Stimulated activated CD8-positive, alpha-beta memory T cell treated with anti-CD3 and anti-CD28 coated beads, Interleukin-12 subunit alpha, Interleukin-12 subunit beta, amount 100 ng/mL, for 4 hours (primary cell): ENCODE results near the gene NLRP2B.
"Not testable (repeated sequence)": the region's sequence is repeated elsewhere in the genome, so short reads cannot be mapped to it uniquely, and the experiment has no call there.

Source experiments
- DNase-seq: peaks from one replicate; pipeline ENCODE4 v3.0.0-alpha.2; 2020; ENCODE audit warnings: low read depth

Gene NLRP2B

DNA sequence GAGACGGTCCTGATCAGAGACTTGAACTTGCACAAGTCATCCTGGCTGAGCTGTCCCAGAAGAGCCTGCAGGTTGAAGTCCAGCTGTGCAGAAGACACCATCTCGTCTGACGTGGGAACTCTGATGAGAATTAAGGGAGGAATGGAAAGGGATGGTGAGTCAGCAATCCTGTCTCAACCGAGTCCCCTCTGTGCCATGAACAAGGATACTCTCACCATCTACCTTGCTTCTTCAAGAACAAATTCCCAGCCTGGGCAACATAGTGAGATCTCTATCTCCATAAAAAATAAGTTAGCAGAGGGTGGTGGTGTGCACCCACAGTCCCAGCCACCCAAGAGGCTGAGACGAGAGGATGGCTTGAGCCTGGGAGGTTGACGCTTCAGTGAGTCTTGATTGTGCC lies at the start of gene NLRP2B:
TSS of gene NLRP2B (minus strand) at position 101 of the 400 bp plus-strand sequence.
- no peak for DNase-seq

DNA sequence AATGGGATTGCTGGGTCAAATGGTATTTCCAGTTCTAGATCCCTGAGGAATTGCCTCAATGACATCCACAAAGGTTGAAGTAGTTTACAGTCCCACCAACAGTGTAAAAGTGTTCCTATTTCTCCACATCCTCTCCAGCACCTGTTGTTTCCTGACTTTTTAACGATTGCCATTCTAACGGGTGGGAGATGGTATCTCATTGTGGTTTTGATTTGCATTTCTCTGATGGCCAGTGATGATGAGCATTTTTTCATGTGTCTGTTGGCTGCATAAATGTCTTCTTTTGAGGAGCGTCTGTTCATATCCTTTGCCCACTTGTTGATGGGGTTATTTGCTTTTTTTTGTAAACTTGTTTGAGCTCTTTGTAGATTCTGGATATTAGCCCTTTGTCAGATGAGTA lies 45.9 kb upstream of the NLRP2B start:
- DNase-seq = not testable (repeated sequence)

DNA sequence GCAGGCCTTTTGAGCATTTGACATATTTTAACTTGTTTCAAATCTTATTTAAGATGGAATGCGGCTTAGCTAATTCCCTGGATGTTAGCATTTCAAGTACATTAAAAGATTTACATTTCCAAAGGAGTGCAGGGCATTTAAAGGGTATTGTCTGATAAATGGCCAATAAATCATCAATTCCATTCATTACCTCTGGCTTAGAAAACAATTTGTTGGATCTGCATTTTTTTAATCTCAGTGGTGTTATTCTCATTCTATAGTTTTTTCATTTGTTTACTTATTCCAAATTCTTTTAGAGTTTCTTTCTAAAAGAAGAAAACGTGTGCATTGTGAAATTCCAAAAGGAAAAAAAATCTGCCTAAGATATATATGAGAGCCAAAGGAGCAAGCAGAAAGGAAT lies 1.3 kb upstream of the NLRP2B start:
- no peak for DNase-seq

DNA sequence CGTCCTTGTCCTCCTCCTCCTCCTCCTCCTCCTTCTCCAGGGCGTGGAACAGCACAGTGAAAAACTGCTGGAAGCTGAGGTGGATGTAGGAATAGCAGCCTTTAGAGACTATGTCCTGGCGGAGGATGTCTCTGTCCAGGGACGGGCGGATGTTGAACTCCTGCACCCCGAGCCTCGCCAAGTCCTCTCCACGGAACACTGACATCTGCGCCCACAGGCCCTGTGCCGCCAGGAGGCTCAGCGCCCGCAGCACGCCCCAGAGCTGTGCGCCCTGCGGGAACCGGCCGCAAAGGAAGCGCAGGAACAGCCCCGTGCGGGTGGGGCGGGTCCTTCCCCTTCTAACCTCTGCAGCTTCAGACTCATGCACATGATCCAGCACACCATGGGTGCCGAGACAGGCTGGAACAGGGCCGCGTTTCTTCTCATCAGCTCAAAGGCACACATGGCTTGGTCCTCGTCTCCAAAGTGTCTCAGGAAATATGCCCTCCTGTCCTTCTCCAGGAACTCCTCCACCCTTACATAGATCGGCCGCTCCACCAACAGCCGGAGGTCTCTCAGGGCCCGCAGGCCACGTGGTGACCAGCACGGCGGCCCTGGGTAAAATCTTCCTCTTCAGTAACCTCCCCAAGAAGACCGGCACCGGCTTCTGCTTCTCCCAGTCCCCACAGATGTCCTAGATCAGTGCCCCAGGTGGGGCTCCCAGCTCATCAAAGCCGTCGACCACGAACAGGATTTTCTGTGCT lies 1.2 kb downstream of the NLRP2B start:
- DNase-seq = no peak

DNA sequence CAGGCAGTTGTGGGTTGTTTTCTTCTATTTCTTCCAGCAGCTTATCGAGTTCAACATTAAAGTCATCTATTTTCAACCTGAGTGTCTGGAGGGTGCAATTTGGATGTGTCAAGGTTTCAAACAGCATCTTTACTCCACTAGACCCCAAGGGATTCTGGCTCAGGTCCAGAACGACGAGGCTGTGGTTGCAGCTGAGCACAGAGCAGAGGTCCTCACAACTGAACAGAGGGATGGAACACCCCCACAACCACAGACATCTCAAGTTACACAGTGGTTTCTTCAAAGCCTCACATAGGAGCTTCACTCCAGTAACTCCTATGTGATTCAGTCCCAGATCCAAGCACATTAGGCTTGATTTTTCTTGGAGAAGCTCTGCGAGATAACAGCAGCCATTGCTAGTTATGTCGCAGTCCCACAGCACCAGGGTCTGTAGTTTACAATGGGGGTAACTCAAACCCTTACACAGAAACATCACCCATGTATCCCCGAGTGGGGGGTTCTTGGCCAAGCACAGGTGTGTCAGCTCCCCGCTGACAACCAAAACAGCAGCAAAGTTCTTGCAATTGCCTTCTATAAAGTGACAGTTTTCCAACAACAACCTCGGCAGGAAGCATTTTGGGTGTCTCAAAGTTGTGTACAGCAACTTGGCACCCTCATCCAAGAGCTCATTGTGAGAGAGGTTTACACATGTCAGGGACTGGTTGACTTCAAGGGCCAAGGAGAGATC lies 2.8 kb downstream of the NLRP2B start:
- no peak for DNase-seq

DNA sequence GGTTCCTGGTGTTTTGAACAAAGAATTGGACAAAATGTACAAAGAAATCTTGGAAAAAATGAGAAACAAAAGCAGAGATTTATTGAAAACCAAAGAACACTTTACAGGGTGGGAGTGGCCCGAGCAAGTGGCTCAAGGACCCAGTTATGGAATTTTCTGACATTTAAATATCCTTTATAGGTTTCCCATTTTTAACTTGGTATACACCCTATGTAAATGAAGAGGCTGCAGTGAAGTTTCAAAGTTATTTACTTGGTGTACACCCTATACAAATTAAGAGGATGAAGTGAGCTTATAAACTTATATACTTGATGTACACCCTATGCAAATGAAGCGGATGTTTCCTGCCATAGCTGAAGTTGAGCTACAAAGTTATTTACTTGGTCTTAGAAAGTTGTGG lies 4.7 kb downstream of the NLRP2B start:
- no peak for DNase-seq

DNA sequence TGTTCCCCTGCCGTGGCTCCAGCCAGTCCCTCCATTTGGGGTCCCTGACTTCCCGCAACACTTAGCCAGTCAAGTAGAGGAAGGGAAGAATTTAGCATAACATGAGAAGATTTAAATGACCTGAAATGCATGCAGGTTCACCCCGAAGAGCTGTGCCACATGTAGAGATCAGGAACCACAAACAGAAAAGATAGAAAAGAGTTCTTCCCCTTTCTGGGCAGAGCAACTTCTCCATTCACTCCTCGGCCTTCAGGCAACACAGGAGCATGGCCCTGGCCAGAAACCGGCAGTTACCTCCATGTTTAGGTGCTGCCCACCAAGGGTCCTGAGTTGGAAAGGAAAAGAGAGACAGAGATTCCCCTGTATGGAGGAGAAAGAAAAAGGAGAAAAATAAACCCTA lies 5.2 kb downstream of the NLRP2B start:
- no peak for DNase-seq

DNA sequence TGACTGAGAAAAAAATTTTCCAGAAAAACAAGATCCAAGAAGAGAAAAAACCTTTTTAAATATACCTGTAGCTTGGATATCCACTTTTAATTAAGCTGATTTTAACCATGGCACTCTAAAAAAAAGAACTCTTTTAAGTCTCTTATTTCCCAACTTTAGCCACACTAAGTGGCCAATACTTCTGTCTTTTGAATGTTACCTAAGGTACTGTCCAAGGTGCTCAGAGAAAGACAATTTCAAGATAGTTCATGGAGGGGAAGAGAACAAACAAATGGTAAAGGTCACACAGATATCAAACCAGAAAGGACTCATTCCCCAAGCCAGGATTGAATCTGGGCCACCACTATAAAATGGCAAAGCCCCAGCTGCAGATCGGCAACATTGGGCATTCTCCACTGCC lies 10.1 kb downstream of the NLRP2B start:
- no peak for DNase-seq

DNA sequence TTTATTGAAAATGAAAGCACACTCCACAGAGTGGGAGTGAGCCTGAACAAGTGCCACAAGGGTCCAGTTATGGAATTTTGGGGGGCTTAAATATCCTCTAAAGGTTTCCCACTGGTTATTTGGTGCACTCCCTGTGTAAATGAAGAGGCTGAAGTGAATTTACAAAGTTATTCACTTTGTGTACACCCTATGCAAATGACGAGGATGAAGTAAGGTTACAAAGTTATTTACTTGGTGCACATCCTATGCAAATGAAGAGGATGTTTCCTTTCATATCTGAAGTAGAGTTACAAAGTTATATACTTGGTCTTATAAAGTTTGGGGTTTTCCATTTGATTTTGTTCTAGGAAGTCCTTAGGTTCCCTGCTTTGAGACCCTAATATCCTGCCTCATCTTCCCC lies 13.1 kb downstream of the NLRP2B start:
- DNase-seq = no peak

DNA sequence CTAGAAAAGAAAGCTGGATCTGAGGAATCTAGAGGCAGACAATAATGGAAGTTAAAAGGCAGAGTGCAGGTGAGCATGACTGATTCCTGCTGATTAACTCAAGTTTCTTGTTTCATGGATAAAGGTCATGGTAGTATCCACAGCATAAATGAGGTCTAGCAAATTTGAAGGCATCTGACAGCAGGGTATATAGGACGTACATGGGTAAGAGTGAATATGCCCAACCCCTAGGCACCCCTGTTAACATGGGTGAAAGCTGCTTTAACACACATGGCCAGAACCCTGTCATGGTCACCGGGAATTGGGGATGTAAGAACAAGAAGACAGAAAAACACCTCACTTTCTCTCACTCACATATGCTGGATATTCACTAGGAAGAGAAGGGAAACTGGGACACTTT lies 25.0 kb downstream of the NLRP2B start:
- DNase-seq = no peak

DNA sequence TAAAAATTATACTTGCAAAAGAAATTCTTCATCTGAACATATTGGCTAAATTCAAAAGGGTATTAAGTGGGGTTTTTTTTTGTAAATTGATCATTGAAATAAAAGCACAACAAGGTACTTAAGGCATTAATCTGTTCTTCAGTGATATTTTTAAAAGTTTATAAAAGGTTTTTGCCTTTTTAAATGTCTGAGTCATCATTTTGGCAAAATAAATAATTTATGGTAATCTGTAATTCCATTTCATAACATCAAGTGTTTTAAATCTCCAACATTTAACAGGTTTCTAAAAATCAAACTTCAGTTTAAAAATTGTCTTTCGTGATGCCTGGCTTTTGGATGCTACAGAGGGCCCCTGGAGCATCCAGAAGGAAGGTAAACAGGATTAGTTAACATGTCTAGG lies 27.4 kb downstream of the NLRP2B start:
- no peak for DNase-seq

DNA sequence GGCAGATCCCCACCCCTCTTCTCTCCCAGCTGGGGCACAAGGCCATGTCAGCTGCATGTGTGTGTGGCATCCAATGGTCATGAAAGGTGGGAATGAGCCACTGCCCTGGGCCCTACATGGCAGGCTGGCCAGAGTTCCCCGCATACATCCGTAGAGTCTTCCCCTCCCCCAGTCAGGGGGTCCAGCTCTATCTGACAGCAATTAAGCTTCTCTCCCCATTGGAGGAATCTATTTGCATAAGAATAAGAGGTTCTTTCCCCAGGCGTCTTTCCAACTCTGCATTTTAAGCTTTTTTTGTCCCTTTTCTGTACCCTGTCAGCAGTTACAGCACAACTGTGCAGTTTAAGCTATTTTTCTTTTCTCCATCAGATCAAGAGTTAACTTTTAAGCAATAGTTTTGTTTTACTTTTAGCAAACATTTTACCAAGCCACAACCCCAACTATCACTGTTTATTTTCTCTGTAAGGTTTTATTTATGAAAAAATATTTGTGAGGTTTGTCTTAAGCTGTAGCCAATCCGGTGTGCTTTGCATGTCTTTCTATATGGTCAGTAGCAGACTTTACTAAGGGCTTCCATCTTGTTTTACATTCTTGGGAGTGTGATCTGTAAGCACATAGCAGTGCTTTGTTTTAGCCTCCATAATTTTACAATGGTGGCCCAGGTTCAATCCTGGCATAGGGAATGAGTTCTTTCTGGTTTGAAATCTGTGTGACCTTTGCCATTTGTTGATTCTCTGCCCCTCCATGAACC lies 28.7 kb downstream of the NLRP2B start:
- DNase-seq = no peak

DNA sequence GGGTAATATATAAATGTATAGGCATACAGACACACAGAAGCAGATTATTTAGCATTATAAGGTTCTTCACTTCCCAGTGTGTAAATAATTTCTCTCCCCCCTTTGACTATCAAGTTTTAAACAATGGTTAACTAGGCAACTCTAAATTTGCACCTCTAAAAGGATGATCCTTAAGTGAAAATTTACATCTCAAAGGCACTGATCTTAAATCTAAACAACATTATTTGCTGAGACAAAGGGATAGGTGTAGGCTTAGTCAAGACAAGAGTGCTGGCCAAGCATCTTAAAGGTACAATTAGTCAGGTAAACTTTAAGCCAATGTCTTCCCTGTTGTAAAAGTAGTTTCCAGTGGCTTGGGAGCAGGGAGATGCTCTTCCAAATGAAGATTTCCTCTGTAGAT lies 33.0 kb downstream of the NLRP2B start:
- DNase-seq = no peak

DNA sequence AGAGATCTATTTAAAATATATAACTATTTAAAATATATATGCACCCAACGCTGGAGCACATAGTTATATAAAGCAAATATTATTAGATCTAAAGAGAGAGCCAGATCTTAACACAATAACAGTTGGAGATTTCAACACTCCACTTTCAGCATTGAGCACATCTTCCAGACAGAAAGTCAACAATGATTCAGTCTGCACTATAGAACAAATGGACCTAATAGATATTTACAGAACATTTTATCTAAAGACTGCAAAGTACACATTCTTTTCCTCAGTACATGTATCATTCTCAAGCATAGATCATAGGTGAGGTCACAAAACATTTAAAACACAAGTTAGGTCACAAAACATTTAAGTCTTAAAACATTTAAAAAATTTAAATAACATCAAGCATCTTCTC lies 36.4 kb downstream of the NLRP2B start:
- no peak for DNase-seq

DNA sequence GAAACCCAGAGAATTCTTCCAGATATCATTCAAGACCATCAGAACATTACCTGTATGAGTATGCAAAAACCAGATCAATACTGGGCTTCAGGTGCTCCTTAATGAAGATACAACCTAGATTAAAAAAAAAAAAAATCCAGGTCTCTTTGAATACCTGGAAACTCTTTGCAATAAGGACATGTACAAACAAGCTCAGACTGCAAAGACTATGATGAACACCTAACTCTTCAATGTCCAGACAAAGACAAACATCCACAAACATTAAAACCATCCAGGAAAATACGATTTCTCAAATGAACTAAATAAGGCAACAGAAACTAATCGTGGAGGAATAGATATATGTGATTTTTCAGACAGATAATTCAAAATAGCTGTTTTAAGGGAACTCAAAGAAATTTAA lies 38.7 kb downstream of the NLRP2B start:
- DNase-seq = no peak

DNA sequence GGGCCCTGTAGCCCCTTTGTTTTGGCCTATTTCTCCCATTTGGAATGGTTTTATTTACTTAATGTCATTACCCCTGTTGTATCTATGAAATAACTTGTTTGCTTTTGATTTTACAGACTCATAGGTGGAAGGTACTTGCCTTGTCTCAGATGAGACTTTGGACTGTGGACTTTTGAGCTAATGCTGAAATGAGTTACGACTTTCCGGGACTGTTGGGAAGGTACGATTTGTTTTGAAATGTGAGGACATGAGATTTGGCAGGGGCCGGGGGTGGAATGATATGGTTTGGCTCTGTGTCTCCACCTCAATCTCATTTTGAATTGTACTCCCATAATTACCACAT lies 39.4 kb downstream of the NLRP2B start:
- no peak for DNase-seq

DNA sequence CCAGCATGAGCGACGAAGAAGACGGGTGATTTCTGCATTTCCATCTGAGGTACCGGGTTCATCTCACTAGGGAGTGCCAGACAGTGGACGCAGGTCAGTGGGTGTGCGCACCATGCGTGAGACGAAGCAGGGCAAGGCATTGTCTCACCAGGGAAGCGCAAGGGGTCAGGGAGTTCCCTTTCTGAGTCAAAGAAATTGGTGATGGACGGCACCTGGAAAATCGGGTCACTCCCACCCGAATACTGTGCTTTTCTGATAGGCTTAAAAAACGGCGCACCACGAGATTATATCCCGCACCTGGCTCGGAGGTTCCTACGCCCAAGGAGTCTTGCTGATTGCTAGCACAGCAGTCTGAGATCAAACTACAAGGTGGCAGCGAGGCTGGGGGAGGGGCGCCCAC lies 50.6 kb downstream of the NLRP2B start:
- not testable (repeated sequence) for DNase-seq
